ENCODE results near the gene EPHA10. TPM values are rescaled to one million over a fixed set of nuclear protein-coding genes. Genes with fewer than 3 reads are reported as not detected.

The EPHA10 gene
- total RNA-seq, 1 donor from 2014 or later: 0.13 TPM

- ATAC-seq (ENCODE audit: poor library complexity): no peak
- DNase-seq: no peak
- intact Hi-C loops (cut with DNase I): no loop called here
Observed at GRCh38 chr1:37720231-37721130, 44.4 kb downstream of the EPHA10 start.

GRCh38 chr1:37719572-37720195, 45.2 kb downstream of the EPHA10 start:
- intact Hi-C loops (cut with DNase I): no loop called here
- ATAC-seq (ENCODE audit: poor library complexity) (no peak), DNase-seq (no peak)

GRCh38 chr1:37718901-37719571, 45.9 kb downstream of the EPHA10 start:
- no peak for ATAC-seq (ENCODE audit: poor library complexity)
- DNase-seq: no peak
- intact Hi-C loops (cut with DNase I): no loop called here

GRCh38 chr1:37718181-37718900, 46.6 kb downstream of the EPHA10 start:
- no peak for DNase-seq
- intact Hi-C loops (cut with DNase I): no loop called here
- no peak for ATAC-seq (ENCODE audit: poor library complexity)

- ATAC-seq (ENCODE audit: poor library complexity) (no peak), DNase-seq (no peak)
- intact Hi-C loops (cut with DNase I): no loop called here
Observed at GRCh38 chr1:37717631-37718030, 47.3 kb downstream of the EPHA10 start.

- intact Hi-C loops (cut with DNase I): no loop called here
- ATAC-seq (ENCODE audit: poor library complexity): no peak
Observed at GRCh38 chr1:37716321-37716720, 48.6 kb downstream of the EPHA10 start.

GRCh38 chr1:37714689-37715088, 50.2 kb downstream of the EPHA10 start:
- DNase-seq: no peak
- no peak for ATAC-seq (ENCODE audit: poor library complexity)
- intact Hi-C loops (cut with DNase I): no loop called here

More at GRCh38 chr1:37716321-37716720, 48.6 kb downstream of the EPHA10 start:
- no peak for DNase-seq

- intact Hi-C loops (cut with DNase I): no loop called here
- DNase-seq (no peak), ATAC-seq (ENCODE audit: poor library complexity) (no peak)
Observed at GRCh38 chr1:37714226-37714625, 50.7 kb downstream of the EPHA10 start.

GRCh38 chr1:37708471-37708870, 56.4 kb downstream of the EPHA10 start:
- no peak for ATAC-seq (ENCODE audit: poor library complexity)
- intact Hi-C loops (cut with DNase I): no loop called here

GRCh38 chr1:37705399-37705798, 59.5 kb downstream of the EPHA10 start:
- ATAC-seq (ENCODE audit: poor library complexity) (no peak), DNase-seq (no peak)
- intact Hi-C loops (cut with DNase I): no loop called here

More at GRCh38 chr1:37708471-37708870, 56.4 kb downstream of the EPHA10 start:
- DNase-seq: no peak

- DNase-seq (no peak), ATAC-seq (ENCODE audit: poor library complexity) (no peak)
- intact Hi-C loops (cut with DNase I): no loop called here
Observed at GRCh38 chr1:37704966-37705365, 60.0 kb downstream of the EPHA10 start.

- DNase-seq (no peak), ATAC-seq (ENCODE audit: poor library complexity) (no peak)
- intact Hi-C loops (cut with DNase I): no loop called here
Observed at GRCh38 chr1:37703061-37703460, 61.9 kb downstream of the EPHA10 start.

GRCh38 chr1:37701051-37701450, 63.9 kb downstream of the EPHA10 start:
- intact Hi-C loops (cut with DNase I): no loop called here
- ATAC-seq (ENCODE audit: poor library complexity) (no peak), DNase-seq (no peak)

GRCh38 chr1:37699147-37699546, 65.8 kb downstream of the EPHA10 start:
- ATAC-seq (ENCODE audit: poor library complexity) (no peak), DNase-seq (no peak)
- intact Hi-C loops (cut with DNase I): loop anchor here (10.0 kb wide), 1 partner anchor 156 kb away; the partner anchor contains the start of gene MTF1

GRCh38 chr1:37697737-37698136, 67.2 kb downstream of the EPHA10 start:
- intact Hi-C loops (cut with DNase I): loop anchor here (10.0 kb wide), 1 partner anchor 157 kb away; the partner anchor contains the start of gene MTF1
- ATAC-seq (ENCODE audit: poor library complexity) (no peak), DNase-seq (no peak)

- ATAC-seq (ENCODE audit: poor library complexity) (no peak), DNase-seq (no peak)
- intact Hi-C loops (cut with DNase I): loop anchor here (10.0 kb wide), 1 partner anchor 158 kb away; the partner anchor contains the start of gene MTF1
Observed at GRCh38 chr1:37697090-37697489, 67.8 kb downstream of the EPHA10 start.

GRCh38 chr1:37692834-37693175, 72.1 kb downstream of the EPHA10 start:
- ATAC-seq (ENCODE audit: poor library complexity) (no peak), DNase-seq (no peak)
- intact Hi-C loops (cut with DNase I): loop anchor here (10.0 kb wide), 1 partner anchor 162 kb away; the partner anchor contains the start of gene MTF1

GRCh38 chr1:37692078-37692833, 72.7 kb downstream of the EPHA10 start, which contains the start of gene CDCA8:
Gene CDCA8 (plus strand): TSS chr1:37692516. CDS start chr1:37692691, 175 bp downstream.
- DNase-seq: peak; percentile 98
- intact Hi-C loops (cut with DNase I): loop anchor here (10.0 kb wide), 1 partner anchor 163 kb away; the partner anchor contains the start of gene MTF1
- ATAC-seq (ENCODE audit: poor library complexity): peak; percentile 96
